ENCODE results near the gene MYRFL.
"Not testable (repeated sequence)": the region's sequence is repeated elsewhere in the genome, so short reads cannot be mapped to it uniquely, and the experiment has no call there.

MYRFL gene

GRCh38 chr12:69846976-69847375, 21.9 kb downstream of the MYRFL start:
- no peak overlapping the region for H2AFZ ChIP-seq (ENCODE audit: low read length)
- no peaks in the 10 kb centered on the region for H3K36me3 ChIP-seq (ENCODE audit: insufficient read depth, low read length)
- H3F3A ChIP-seq (ENCODE audit: insufficient read depth, low read length): no peaks in the 10 kb centered on the region
- TF ChIP-seq EZH2 (IDR thresholded peaks at IDR 0.05; ENCODE audit: borderline replicate concordance, low read length) (no peak), CTCF (IDR thresholded peaks at IDR 0.05; ENCODE audit: low read length) (no peak)
- no peak overlapping the region for H3K27ac ChIP-seq (ENCODE audit: low read depth, low read length, poor library complexity, severe bottlenecking)
- H3K9me2 ChIP-seq (ENCODE audit: low read depth, low read length): no peaks in the 10 kb centered on the region
- H3K4me2 ChIP-seq (ENCODE audit: low read length): no peak overlapping the region
- H3K27me3 ChIP-seq (ENCODE audit: insufficient read depth, low read length): no peaks in the 10 kb centered on the region
- H3K9me3 ChIP-seq (ENCODE audit: low read length): peaks cover 3% of the 10 kb centered on the region; the same call in 1 of the 2 replicates
- H3K4me3 ChIP-seq (ENCODE audit: low read depth, low read length, poor library complexity, severe bottlenecking): no peak overlapping the region
- no peaks in the 10 kb centered on the region for H3K4me1 ChIP-seq (ENCODE audit: insufficient read depth, low read length, severe bottlenecking)
- no peaks in the 10 kb centered on the region for H4K20me1 ChIP-seq (ENCODE audit: insufficient read depth, low read length)
- H3K9ac ChIP-seq (ENCODE audit: low read length): no peak overlapping the region
- H3K79me2 ChIP-seq (ENCODE audit: insufficient read depth, low read length): no peaks in the 10 kb centered on the region

- Histone ChIP-seq H3F3A (ENCODE audit: insufficient read depth, low read length) (no peaks in the 10 kb centered on the region), H3K9me2 (ENCODE audit: low read depth, low read length) (no peaks in the 10 kb centered on the region)
Observed at GRCh38 chr12:69851976-69852375, 26.9 kb downstream of the MYRFL start.

GRCh38 chr12:69853176-69853961, 28.3 kb downstream of the MYRFL start:
- not testable (repeated sequence) for H3K9ac ChIP-seq (ENCODE audit: low read length); H3K79me2 ChIP-seq (ENCODE audit: insufficient read depth, low read length); H3F3A ChIP-seq (ENCODE audit: insufficient read depth, low read length); H3K36me3 ChIP-seq (ENCODE audit: insufficient read depth, low read length); H3K4me3 ChIP-seq (ENCODE audit: low read depth, low read length, poor library complexity, severe bottlenecking); H2AFZ ChIP-seq (ENCODE audit: low read length); H3K27ac ChIP-seq (ENCODE audit: low read depth, low read length, poor library complexity, severe bottlenecking); H4K20me1 ChIP-seq (ENCODE audit: insufficient read depth, low read length); H3K4me2 ChIP-seq (ENCODE audit: low read length); H3K27me3 ChIP-seq (ENCODE audit: insufficient read depth, low read length); H3K4me1 ChIP-seq (ENCODE audit: insufficient read depth, low read length, severe bottlenecking); H3K9me2 ChIP-seq (ENCODE audit: low read depth, low read length)
- peaks cover 13% of the 10 kb centered on the region for H3K9me3 ChIP-seq (ENCODE audit: low read length)

More at GRCh38 chr12:69851976-69852375, 26.9 kb downstream of the MYRFL start:
- no peak overlapping the region for H3K4me2 ChIP-seq (ENCODE audit: low read length)
- no peaks in the 10 kb centered on the region for H3K27me3 ChIP-seq (ENCODE audit: insufficient read depth, low read length)
- no peak overlapping the region for H2AFZ ChIP-seq (ENCODE audit: low read length)
- H3K9me3 ChIP-seq (ENCODE audit: low read length): peaks cover 13% of the 10 kb centered on the region
- TF ChIP-seq CTCF (IDR thresholded peaks at IDR 0.05; ENCODE audit: low read length) (no peak), EZH2 (IDR thresholded peaks at IDR 0.05; ENCODE audit: borderline replicate concordance, low read length) (no peak)
- H4K20me1 ChIP-seq (ENCODE audit: insufficient read depth, low read length): no peaks in the 10 kb centered on the region
- H3K36me3 ChIP-seq (ENCODE audit: insufficient read depth, low read length): no peaks in the 10 kb centered on the region
- H3K4me1 ChIP-seq (ENCODE audit: insufficient read depth, low read length, severe bottlenecking): no peaks in the 10 kb centered on the region
- no peak overlapping the region for H3K4me3 ChIP-seq (ENCODE audit: low read depth, low read length, poor library complexity, severe bottlenecking)
- H3K27ac ChIP-seq (ENCODE audit: low read depth, low read length, poor library complexity, severe bottlenecking): no peak overlapping the region
- no peaks in the 10 kb centered on the region for H3K79me2 ChIP-seq (ENCODE audit: insufficient read depth, low read length)
- H3K9ac ChIP-seq (ENCODE audit: low read length): no peak overlapping the region

GRCh38 chr12:69866698-69867097, 41.7 kb downstream of the MYRFL start:
- no peak overlapping the region for H3K4me2 ChIP-seq (ENCODE audit: low read length)

More at GRCh38 chr12:69866698-69867097, 41.7 kb downstream of the MYRFL start:
- H3K9me3 ChIP-seq (ENCODE audit: low read length): no peaks in the 10 kb centered on the region
- no peaks in the 10 kb centered on the region for H3K79me2 ChIP-seq (ENCODE audit: insufficient read depth, low read length)
- H3F3A ChIP-seq (ENCODE audit: insufficient read depth, low read length): no peaks in the 10 kb centered on the region
- no peak overlapping the region for H3K4me3 ChIP-seq (ENCODE audit: low read depth, low read length, poor library complexity, severe bottlenecking)
- TF ChIP-seq CTCF (IDR thresholded peaks at IDR 0.05; ENCODE audit: low read length) (no peak), EZH2 (IDR thresholded peaks at IDR 0.05; ENCODE audit: borderline replicate concordance, low read length) (no peak)
- H3K27me3 ChIP-seq (ENCODE audit: insufficient read depth, low read length): no peaks in the 10 kb centered on the region
- no peak overlapping the region for H2AFZ ChIP-seq (ENCODE audit: low read length)
- H3K36me3 ChIP-seq (ENCODE audit: insufficient read depth, low read length): no peaks in the 10 kb centered on the region
- no peak overlapping the region for H3K9ac ChIP-seq (ENCODE audit: low read length)
- H3K9me2 ChIP-seq (ENCODE audit: low read depth, low read length): no peaks in the 10 kb centered on the region
- H3K27ac ChIP-seq (ENCODE audit: low read depth, low read length, poor library complexity, severe bottlenecking): no peak overlapping the region
- no peaks in the 10 kb centered on the region for H4K20me1 ChIP-seq (ENCODE audit: insufficient read depth, low read length)
- H3K4me1 ChIP-seq (ENCODE audit: insufficient read depth, low read length, severe bottlenecking): no peaks in the 10 kb centered on the region

Measured in OCI-LY1 (cell line).